Stimulated activated CD4-positive, alpha-beta T cell treated with anti-CD3 and anti-CD28 coated beads, Interleukin-15, amount 100 ng/mL, for 1 hour (primary cell): ENCODE measurements around the gene NOP10.
"Not testable (repeated sequence)": the region's sequence is repeated elsewhere in the genome, so short reads cannot be mapped to it uniquely, and the experiment has no call there.

Experiments
- DNase-seq, 2 donors: peaks; one replicate each; pipeline ENCODE4 v3.0.0-alpha.2; 2020; ENCODE audit warnings: low read depth in 1 of 2, low spot score in 1 of 2

The NOP10 gene

GRCh38 chr15:34342737-34343575 is at the start of gene NOP10, which contains the start of gene NUTM1:
Gene NOP10 (minus strand): TSS chr15:34343136. CDS start chr15:34343073, 63 bp downstream.
Gene NUTM1 (plus strand): TSS chr15:34343315. CDS start chr15:34343697, 382 bp downstream.
- DNase-seq, result peak; percentile 85 to 91

- DNase-seq, result not testable (repeated sequence)
Measured at GRCh38 chr15:34389594-34390086, 46.7 kb upstream of the NOP10 start.

GRCh38 chr15:34381829-34382521 is 39.0 kb upstream of the NOP10 start:
- not testable (repeated sequence) for DNase-seq

GRCh38 chr15:34380491-34380890 is 37.6 kb upstream of the NOP10 start:
- DNase-seq, result not testable (repeated sequence)

GRCh38 chr15:34376856-34377255 is 33.9 kb upstream of the NOP10 start:
- no peak for DNase-seq

- not testable (repeated sequence) for DNase-seq
Measured at GRCh38 chr15:34375541-34375940, 32.6 kb upstream of the NOP10 start.

- DNase-seq, result no peak
Measured at GRCh38 chr15:34374816-34375215, 31.9 kb upstream of the NOP10 start.

- DNase-seq, result no peak
Measured at GRCh38 chr15:34373951-34374350, 31.0 kb upstream of the NOP10 start.

- no peak for DNase-seq
Measured at GRCh38 chr15:34370643-34371042, 27.7 kb upstream of the NOP10 start.

GRCh38 chr15:34370129-34370528 is 27.2 kb upstream of the NOP10 start:
- DNase-seq, result no peak

- DNase-seq, result peak; percentile 77 to 82
Measured at GRCh38 chr15:34367101-34368081, 24.5 kb upstream of the NOP10 start, which contains the start of gene LPCAT4. Gene LPCAT4 (minus strand): TSS chr15:34367196. CDS start chr15:34367100, 96 bp downstream.

- peak; percentile 24 to 25 for DNase-seq
Measured at GRCh38 chr15:34366271-34367065, 23.5 kb upstream of the NOP10 start.

- DNase-seq, result no peak
Measured at GRCh38 chr15:34365836-34366235, 22.9 kb upstream of the NOP10 start.

GRCh38 chr15:34365091-34365825 is 22.3 kb upstream of the NOP10 start:
- DNase-seq, result no peak

GRCh38 chr15:34364041-34364440 is 21.1 kb upstream of the NOP10 start:
- no peak for DNase-seq

- no peak for DNase-seq
Measured at GRCh38 chr15:34362047-34362773, 19.3 kb upstream of the NOP10 start.

GRCh38 chr15:34361278-34361677 is 18.3 kb upstream of the NOP10 start:
- no peak for DNase-seq

GRCh38 chr15:34360298-34360697 is 17.4 kb upstream of the NOP10 start:
- DNase-seq, result no peak

GRCh38 chr15:34359416-34359815 is 16.5 kb upstream of the NOP10 start:
- DNase-seq, result no peak
